Left renal cortex interstitium (tissue), 4 donors: Measurements from ENCODE around the gene CXCL14. TPM values are rescaled to one million over a fixed set of nuclear protein-coding genes. Genes with fewer than 3 reads are reported as not detected.
A peak's percentile ranks its signal among the peaks of the same experiment; 100 is the strongest.

Experiments
- DNase-seq, 4 donors: peaks; one replicate each; pipeline ENCODE4 v3.0.0-alpha.2; 2013; ENCODE audit warnings: low read depth in 4 of 4, low spot score in 2 of 4, missing footprints in 1 of 4
- polyA plus RNA-seq, 4 donors: library from polyadenylated mRNA; unstranded; fragments of 120-200 nt; gene quantifications; one replicate each; pipeline ENCODE4 v1.2.1, GENCODE V29; 2013; ENCODE audit not compliant: insufficient read length in 4 of 4

CXCL14 gene
- polyA plus RNA-seq, 4 donors: 24.9 to 45.0 (median 36.3) TPM

- DNase-seq: no peak
These were observed 8.9 kb downstream of the CXCL14 start for GRCh38 chr5:135569755-135570452.

- no peak for DNase-seq
These were observed 9.8 kb downstream of the CXCL14 start for GRCh38 chr5:135568923-135569360.

- DNase-seq: no peak
These were observed 10.5 kb downstream of the CXCL14 start for GRCh38 chr5:135568246-135568645.

- no peak for DNase-seq
These were observed 11.1 kb downstream of the CXCL14 start for GRCh38 chr5:135567661-135568060.

- no peak for DNase-seq
These were observed 12.1 kb downstream of the CXCL14 start for GRCh38 chr5:135566422-135567400.

GRCh38 chr5:135565725-135566421 is 12.9 kb downstream of the CXCL14 start:
- no peak for DNase-seq

- DNase-seq: no peak
These were observed 13.5 kb downstream of the CXCL14 start for GRCh38 chr5:135565266-135565665.

- DNase-seq: no peak
These were observed 14.5 kb downstream of the CXCL14 start for GRCh38 chr5:135564331-135564730.

GRCh38 chr5:135561266-135561665 is 17.5 kb downstream of the CXCL14 start:
- DNase-seq: no peak

- DNase-seq: peak in 3 of 4 donors; percentile 55 to 81 (median 64)
These were observed 17.9 kb downstream of the CXCL14 start for GRCh38 chr5:135560858-135561257.

GRCh38 chr5:135559354-135559753 is 19.4 kb downstream of the CXCL14 start:
- no peak for DNase-seq

GRCh38 chr5:135557076-135557838 is 21.5 kb downstream of the CXCL14 start:
- no peak for DNase-seq

GRCh38 chr5:135556620-135557019 is 22.2 kb downstream of the CXCL14 start:
- DNase-seq: no peak

- DNase-seq: no peak
These were observed 23.3 kb downstream of the CXCL14 start for GRCh38 chr5:135555530-135555929.

- DNase-seq: no peak
These were observed 24.9 kb downstream of the CXCL14 start for GRCh38 chr5:135553688-135554462.

- DNase-seq: peak in 2 of 4 donors; percentile 50 to 69
These were observed 27.0 kb downstream of the CXCL14 start for GRCh38 chr5:135551593-135552447.

- DNase-seq: no peak
These were observed 29.4 kb downstream of the CXCL14 start for GRCh38 chr5:135549413-135549812.

- no peak for DNase-seq
These were observed 31.1 kb downstream of the CXCL14 start for GRCh38 chr5:135547590-135548254.
